IPS DF 19.7 (cell line): ENCODE data around the gene MAPKAP1.
A peak's percentile ranks its signal among the peaks of the same experiment; 100 is the strongest.
"Not testable (repeated sequence)": the region's sequence is repeated elsewhere in the genome, so short reads cannot be mapped to it uniquely, and the experiment has no call there.

Source experiments
- DNase-seq: peaks from one replicate; pipeline ENCODE4 v3.0.0-alpha.2; 2013; ENCODE audit warnings: low read depth, low spot score

MAPKAP1 gene

GRCh38 chr9:125732562-125732961, 25.6 kb upstream of the MAPKAP1 start:
- DNase-seq, result no peak

- DNase-seq, result no peak
Observed at GRCh38 chr9:125730168-125730567, 23.2 kb upstream of the MAPKAP1 start.

GRCh38 chr9:125726456-125727132, 19.6 kb upstream of the MAPKAP1 start:
- DNase-seq, result no peak

GRCh38 chr9:125707472-125707804, 430 bp upstream of the MAPKAP1 start:
- no peak for DNase-seq

- no peak for DNase-seq
Observed at GRCh38 chr9:125705893-125706292, 1.1 kb downstream of the MAPKAP1 start.

GRCh38 chr9:125703662-125704061, 3.3 kb downstream of the MAPKAP1 start:
- no peak for DNase-seq

GRCh38 chr9:125701351-125701750, 5.7 kb downstream of the MAPKAP1 start:
- peak; percentile 67 for DNase-seq

- DNase-seq, result no peak
Observed at GRCh38 chr9:125700791-125701190, 6.2 kb downstream of the MAPKAP1 start.

- DNase-seq, result no peak
Observed at GRCh38 chr9:125699870-125700269, 7.1 kb downstream of the MAPKAP1 start.

- DNase-seq, result no peak
Observed at GRCh38 chr9:125696106-125696647, 10.8 kb downstream of the MAPKAP1 start.

GRCh38 chr9:125695548-125695947, 11.5 kb downstream of the MAPKAP1 start:
- not testable (repeated sequence) for DNase-seq

GRCh38 chr9:125694478-125694877, 12.5 kb downstream of the MAPKAP1 start:
- DNase-seq, result peak; percentile 38

- DNase-seq, result not testable (repeated sequence)
Observed at GRCh38 chr9:125693492-125693891, 13.5 kb downstream of the MAPKAP1 start.

GRCh38 chr9:125691869-125692268, 15.1 kb downstream of the MAPKAP1 start:
- no peak for DNase-seq

- DNase-seq, result no peak
Observed at GRCh38 chr9:125690679-125691078, 16.3 kb downstream of the MAPKAP1 start.

- no peak for DNase-seq
Observed at GRCh38 chr9:125687163-125687863, 19.7 kb downstream of the MAPKAP1 start.

GRCh38 chr9:125685167-125685566, 21.8 kb downstream of the MAPKAP1 start:
- DNase-seq, result no peak

GRCh38 chr9:125683486-125683885, 23.5 kb downstream of the MAPKAP1 start:
- DNase-seq, result no peak

- DNase-seq, result no peak
Observed at GRCh38 chr9:125682340-125682739, 24.7 kb downstream of the MAPKAP1 start.

GRCh38 chr9:125681657-125682056, 25.4 kb downstream of the MAPKAP1 start:
- no peak for DNase-seq

- no peak for DNase-seq
Observed at GRCh38 chr9:125681086-125681622, 25.9 kb downstream of the MAPKAP1 start.

GRCh38 chr9:125680445-125680844, 26.6 kb downstream of the MAPKAP1 start:
- DNase-seq, result no peak
